ENCODE data around the gene GRIN1. TPM values are rescaled to one million over a fixed set of nuclear protein-coding genes. Genes with fewer than 3 reads are reported as not detected.

Gene GRIN1
- total and polyA plus RNA-seq, 2 donors (not counting 3 experiments of a cell fraction or from before 2014, with no cell fraction given), result not detected

- H3K9ac ChIP-seq (replicated peaks; ENCODE audit: extremely low read depth, insufficient read depth, low read length), result no peak overlapping the region
- no peaks in the 10 kb centered on the region for H3K4me1 ChIP-seq (ENCODE audit: control insufficient read depth, extremely low read depth, insufficient read depth, low read length)
- H3K9me1 ChIP-seq (replicated peaks; ENCODE audit: control insufficient read depth, extremely low read depth, insufficient read depth, low read length), result no peaks in the 10 kb centered on the region
- ChIA-PET POLR2A (no interaction called here), CTCF (no interaction called here)
- H4K20me1 ChIP-seq (replicated peaks; ENCODE audit: control insufficient read depth, extremely low read depth, insufficient read depth, low read length), result no peaks in the 10 kb centered on the region
- intact Hi-C loops (cut with micrococcal nuclease), result no loop called here
- BruUV-seq (replicated peaks), result no TSS peak
- DNase-seq (ENCODE audit: low read depth, low spot score) (no peak), FAIRE-seq (no peak)
- peaks cover 4 to 65% of the 10 kb centered on the region in 2 experiments for H3K36me3 ChIP-seq (ENCODE audit: control insufficient read depth in 2 of 2, extremely low read depth in 1 of 2, insufficient read depth in 2 of 2, low read length in 2 of 2)
- H2AFZ ChIP-seq (ENCODE audit: low read depth, low read length), result no peak overlapping the region
- no peak overlapping the region for H3K4me3 ChIP-seq (replicated peaks in 1 of 3; ENCODE audit: insufficient read depth in 1 of 3, low read depth in 1 of 3, low read length in 3 of 3)
- no peak overlapping the region for H3K4me2 ChIP-seq (ENCODE audit: insufficient read depth, low read length)
- H3K27ac ChIP-seq (ENCODE audit: insufficient read depth, low read depth, low read length), result no peak overlapping the region
- TF ChIP-seq MAX (IDR thresholded peaks at IDR 0.05; ENCODE audit: insufficient read depth, insufficient read length) (no peak), EZH2 (IDR thresholded peaks at IDR 0.05; ENCODE audit: borderline replicate concordance, low read depth, low read length, severe bottlenecking) (no peak)
- H3K9me3 ChIP-seq (replicated peaks; ENCODE audit: control insufficient read depth, insufficient read depth, low read length), result no peaks in the 10 kb centered on the region
- H3K79me2 ChIP-seq (ENCODE audit: control insufficient read depth, insufficient read depth, low read length), result no peaks in the 10 kb centered on the region
- dilution Hi-C loops (cut with MboI; ENCODE audit: extremely low pct_ligation_motif_present, low sequenced_read_pairs), result no loop called here
- H3K27me3 ChIP-seq (ENCODE audit: control insufficient read depth in 2 of 2, insufficient read depth in 2 of 2, low read length in 2 of 2), result no peaks in the 10 kb centered on the region
Observed at GRCh38 chr9:137099231-137099630, 39.7 kb upstream of the GRIN1 start.

- H3K4me2 ChIP-seq (ENCODE audit: insufficient read depth, low read length), result no peak overlapping the region
- no peaks in the 10 kb centered on the region for H4K20me1 ChIP-seq (replicated peaks; ENCODE audit: control insufficient read depth, extremely low read depth, insufficient read depth, low read length)
- H3K36me3 ChIP-seq (ENCODE audit: control insufficient read depth in 2 of 2, extremely low read depth in 1 of 2, insufficient read depth in 2 of 2, low read length in 2 of 2), result peaks cover 4 to 63% of the 10 kb centered on the region in 2 experiments
- ChIA-PET CTCF (interaction anchor here (1.0 kb wide), 1 partner anchor 17 kb away, joined by 3 read pairs; the partner anchor contains the start of gene MAN1B1), POLR2A (no interaction called here)
- no peak overlapping the region for H2AFZ ChIP-seq (ENCODE audit: low read depth, low read length)
- DNase-seq (ENCODE audit: low read depth, low spot score) (no peak), FAIRE-seq (no peak)
- no peaks in the 10 kb centered on the region for H3K9me3 ChIP-seq (replicated peaks; ENCODE audit: control insufficient read depth, insufficient read depth, low read length)
- H3K27me3 ChIP-seq (ENCODE audit: control insufficient read depth in 2 of 2, insufficient read depth in 2 of 2, low read length in 2 of 2), result no peaks in the 10 kb centered on the region
- H3K4me1 ChIP-seq (ENCODE audit: control insufficient read depth, extremely low read depth, insufficient read depth, low read length), result no peaks in the 10 kb centered on the region
- dilution Hi-C loops (cut with MboI; ENCODE audit: extremely low pct_ligation_motif_present, low sequenced_read_pairs), result no loop called here
- H3K4me3 ChIP-seq (replicated peaks in 1 of 3; ENCODE audit: insufficient read depth in 1 of 3, low read depth in 1 of 3, low read length in 3 of 3), result no peak overlapping the region
- TF ChIP-seq GATA2 (IDR thresholded peaks at IDR 0.05; ENCODE audit: insufficient read depth, insufficient read length, low read depth, low read length) (no peak), FOS (IDR thresholded peaks at IDR 0.05; ENCODE audit: borderline replicate concordance, insufficient read depth, low read length) (no peak), POLR2AphosphoS5 (IDR thresholded peaks at IDR 0.05; ENCODE audit: insufficient read depth, low read depth, low read length) (no peak), MYC (IDR thresholded peaks at IDR 0.05; ENCODE audit: low read depth, low read length) (no peak), CTCF (IDR thresholded peaks at IDR 0.05; ENCODE audit: extremely low read depth in 1 of 2, insufficient read depth in 1 of 2, low read depth in 1 of 2, low read length in 2 of 2) (no peak), MAX (IDR thresholded peaks at IDR 0.05; ENCODE audit: insufficient read depth, insufficient read length) (no peak)
- no peaks in the 10 kb centered on the region for H3K9me1 ChIP-seq (replicated peaks; ENCODE audit: control insufficient read depth, extremely low read depth, insufficient read depth, low read length)
- intact Hi-C loops (cut with micrococcal nuclease), result no loop called here
- no peak overlapping the region for H3K9ac ChIP-seq (replicated peaks; ENCODE audit: extremely low read depth, insufficient read depth, low read length)
- no TSS peak for BruUV-seq (replicated peaks)
- H3K79me2 ChIP-seq (ENCODE audit: control insufficient read depth, insufficient read depth, low read length), result no peaks in the 10 kb centered on the region
- H3K27ac ChIP-seq (ENCODE audit: insufficient read depth, low read depth, low read length), result no peak overlapping the region
Observed at GRCh38 chr9:137103206-137103999, 35.6 kb upstream of the GRIN1 start.
